A549 (cell line): ENCODE data around the gene RBSN.

Experiments
- CBX8 ChIP-seq: fragments of 200-600 bp; sonication (generic); IDR thresholded peaks from 2 replicates; pipeline ENCODE4 v1.6.1; 2016
- CEBPB ChIP-seq, 2 experiments: fragments of >200 bp in 1 of 2; sonication (Bioruptor Twin) in 1 of 2; formaldehyde crosslinking in 1 of 2; IDR thresholded peaks; 2 replicates each; pipeline ENCODE4 v1.6.1; 2012 to 2016
- CHD2 ChIP-seq: fragments of 150-350 bp; IDR thresholded peaks from 2 replicates; pipeline ENCODE4 v1.6.1; 2014; ENCODE audit warnings: low read length; ENCODE audit not compliant: partially characterized antibody
- EP300 ChIP-seq, 2 experiments: fragments of >200 bp; sonication (Bioruptor Twin); formaldehyde crosslinking; IDR thresholded peaks; 2 replicates in 1 of 2; 3 replicates in 1 of 2; pipeline ENCODE4 v1.6.1; 2016 to 2017
- JUN ChIP-seq, 2 experiments: fragments of >200 bp; sonication (Bioruptor Twin); formaldehyde crosslinking; IDR thresholded peaks; 2 replicates in 1 of 2; 3 replicates in 1 of 2; pipeline ENCODE4 v1.6.1; 2016 to 2017
- JUNB ChIP-seq: fragments of >200 bp; sonication (Bioruptor Twin); formaldehyde crosslinking; IDR thresholded peaks from 2 replicates; pipeline ENCODE4 v1.6.1; 2016
- POLR2A ChIP-seq: IDR thresholded peaks from 2 replicates; pipeline ENCODE4 v1.6.1; 2012; ENCODE audit warnings: mild to moderate bottlenecking, low read length
- SMC3 ChIP-seq: fragments of >200 bp; sonication (Bioruptor Twin); formaldehyde crosslinking; IDR thresholded peaks from 3 replicates; pipeline ENCODE4 v1.6.1; 2018; ENCODE audit warnings: inconsistent platforms
- TF ChIP-seq, protein P1 (sequence below): fragments of >200 bp; sonication (Bioruptor Twin); formaldehyde crosslinking; IDR thresholded peaks from 3 replicates; pipeline ENCODE4 v1.5.1; 2016

DNA sequence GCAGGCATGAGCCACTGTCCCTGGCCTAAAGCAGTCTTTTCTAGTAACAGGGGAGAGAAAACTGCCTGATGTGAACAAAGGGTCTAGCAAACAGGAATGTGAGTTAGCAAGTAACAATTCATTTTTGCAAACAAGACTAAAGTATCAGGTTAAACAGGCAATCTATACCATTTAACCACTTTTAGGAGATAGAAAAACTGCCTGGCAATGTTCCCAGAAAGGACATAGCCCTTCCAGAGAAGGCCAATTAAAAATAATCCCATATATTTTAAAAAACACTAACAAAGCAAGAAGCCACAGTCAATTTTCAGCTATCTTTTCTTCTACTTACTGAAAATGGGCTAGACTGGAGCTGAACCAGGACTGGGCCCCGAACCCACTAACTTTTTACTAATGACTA lies 6.3 kb downstream of the RBSN start:
- no peak for TF ChIP-seq SMC3
- TF ChIP-seq CBX8 = no peak
- TF ChIP-seq JUNB = no peak
- TF ChIP-seq, protein P1, sequence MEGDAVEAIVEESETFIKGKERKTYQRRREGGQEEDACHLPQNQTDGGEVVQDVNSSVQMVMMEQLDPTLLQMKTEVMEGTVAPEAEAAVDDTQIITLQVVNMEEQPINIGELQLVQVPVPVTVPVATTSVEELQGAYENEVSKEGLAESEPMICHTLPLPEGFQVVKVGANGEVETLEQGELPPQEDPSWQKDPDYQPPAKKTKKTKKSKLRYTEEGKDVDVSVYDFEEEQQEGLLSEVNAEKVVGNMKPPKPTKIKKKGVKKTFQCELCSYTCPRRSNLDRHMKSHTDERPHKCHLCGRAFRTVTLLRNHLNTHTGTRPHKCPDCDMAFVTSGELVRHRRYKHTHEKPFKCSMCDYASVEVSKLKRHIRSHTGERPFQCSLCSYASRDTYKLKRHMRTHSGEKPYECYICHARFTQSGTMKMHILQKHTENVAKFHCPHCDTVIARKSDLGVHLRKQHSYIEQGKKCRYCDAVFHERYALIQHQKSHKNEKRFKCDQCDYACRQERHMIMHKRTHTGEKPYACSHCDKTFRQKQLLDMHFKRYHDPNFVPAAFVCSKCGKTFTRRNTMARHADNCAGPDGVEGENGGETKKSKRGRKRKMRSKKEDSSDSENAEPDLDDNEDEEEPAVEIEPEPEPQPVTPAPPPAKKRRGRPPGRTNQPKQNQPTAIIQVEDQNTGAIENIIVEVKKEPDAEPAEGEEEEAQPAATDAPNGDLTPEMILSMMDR = no peak
- no peak for TF ChIP-seq CHD2
- no peak for TF ChIP-seq CEBPB (IDR thresholded peaks at IDR 0.05)
- no peak for TF ChIP-seq EP300 (IDR thresholded peaks at IDR 0.05)
- TF ChIP-seq POLR2A = no peak
- no peak for TF ChIP-seq JUN (IDR thresholded peaks at IDR 0.05)
